ENCODE measurements around the gene CHMP2B. TPM values are rescaled to one million over a fixed set of nuclear protein-coding genes. Genes with fewer than 3 reads are reported as not detected.
A peak's percentile ranks its signal among the peaks of the same experiment; 100 is the strongest.
"Not testable (repeated sequence)": the region's sequence is repeated elsewhere in the genome, so short reads cannot be mapped to it uniquely, and the experiment has no call there.

CHMP2B gene
- total RNA-seq, 4 donors from 2014 or later, result 27.3 to 35.2 (median 28.6) TPM

DNA sequence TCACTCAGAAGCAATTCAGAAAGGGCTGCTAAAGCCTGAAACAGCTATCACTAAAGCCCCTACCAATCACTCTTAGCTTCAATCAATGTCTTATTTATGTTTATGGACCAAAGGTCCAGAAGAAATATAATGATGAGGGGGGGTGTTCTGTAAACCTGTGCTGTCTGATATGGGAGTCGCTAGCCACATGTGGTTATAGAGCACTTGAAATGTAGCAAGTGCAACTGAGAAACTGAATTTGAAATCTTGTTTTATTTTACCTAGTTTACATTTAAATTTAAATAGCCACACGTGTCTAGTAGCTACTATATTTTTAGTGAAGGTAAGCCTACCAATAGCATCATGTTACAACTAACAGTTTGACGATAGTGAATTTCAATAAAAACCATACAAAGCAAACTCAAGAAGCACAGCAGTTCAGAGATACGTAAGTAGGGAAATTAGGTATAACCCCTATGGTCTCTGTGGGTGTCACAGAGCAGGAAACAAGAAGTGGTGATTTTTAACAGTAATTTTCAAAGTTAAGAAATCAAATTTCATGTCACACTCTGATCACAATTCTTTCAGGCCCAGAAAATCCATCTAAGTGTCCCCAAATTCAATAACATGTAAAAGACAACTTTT is 45.7 kb downstream of the CHMP2B start:
- H3K4me3 ChIP-seq, result no peak overlapping the region
- TF ChIP-seq, protein P1, sequence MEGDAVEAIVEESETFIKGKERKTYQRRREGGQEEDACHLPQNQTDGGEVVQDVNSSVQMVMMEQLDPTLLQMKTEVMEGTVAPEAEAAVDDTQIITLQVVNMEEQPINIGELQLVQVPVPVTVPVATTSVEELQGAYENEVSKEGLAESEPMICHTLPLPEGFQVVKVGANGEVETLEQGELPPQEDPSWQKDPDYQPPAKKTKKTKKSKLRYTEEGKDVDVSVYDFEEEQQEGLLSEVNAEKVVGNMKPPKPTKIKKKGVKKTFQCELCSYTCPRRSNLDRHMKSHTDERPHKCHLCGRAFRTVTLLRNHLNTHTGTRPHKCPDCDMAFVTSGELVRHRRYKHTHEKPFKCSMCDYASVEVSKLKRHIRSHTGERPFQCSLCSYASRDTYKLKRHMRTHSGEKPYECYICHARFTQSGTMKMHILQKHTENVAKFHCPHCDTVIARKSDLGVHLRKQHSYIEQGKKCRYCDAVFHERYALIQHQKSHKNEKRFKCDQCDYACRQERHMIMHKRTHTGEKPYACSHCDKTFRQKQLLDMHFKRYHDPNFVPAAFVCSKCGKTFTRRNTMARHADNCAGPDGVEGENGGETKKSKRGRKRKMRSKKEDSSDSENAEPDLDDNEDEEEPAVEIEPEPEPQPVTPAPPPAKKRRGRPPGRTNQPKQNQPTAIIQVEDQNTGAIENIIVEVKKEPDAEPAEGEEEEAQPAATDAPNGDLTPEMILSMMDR (IDR thresholded peaks at IDR 0.05), result no peak
- TF ChIP-seq EP300 (IDR thresholded peaks at IDR 0.05) (no peak), POLR2A (IDR thresholded peaks at IDR 0.05) (no peak)
- no peaks in the 10 kb centered on the region for H3K9me3 ChIP-seq
- DNase-seq (ENCODE audit: low spot score in 2 of 2), result no peak
- H3K27me3 ChIP-seq, result no peaks in the 10 kb centered on the region
- no peaks in the 10 kb centered on the region for H3K36me3 ChIP-seq
- WGBS, 2 donors, result 89 to 91% methylated on average over 4 of the region's 4 CpGs
- no peak overlapping the region for H3K27ac ChIP-seq
- no peaks in the 10 kb centered on the region for H3K4me1 ChIP-seq

DNA sequence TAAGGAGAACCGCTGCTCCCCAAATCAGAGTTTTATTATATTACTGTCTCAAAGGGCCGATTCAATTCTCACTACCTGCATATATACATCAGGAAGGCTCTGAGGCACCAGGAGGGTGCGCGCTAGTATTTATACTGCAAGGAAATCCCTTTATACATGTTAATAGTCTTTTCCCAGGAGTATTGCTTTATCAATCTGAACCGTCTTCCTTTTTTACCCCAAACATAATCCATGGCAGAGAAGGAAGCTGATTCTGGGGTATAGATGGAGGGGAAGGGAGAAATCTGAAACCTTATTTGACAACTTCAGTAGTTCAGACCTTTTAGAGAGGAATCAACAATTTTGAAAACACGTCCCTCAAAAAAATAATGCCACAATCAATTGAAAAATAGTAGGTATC is 49.4 kb downstream of the CHMP2B start, which contains the start of gene POU1F1:
Gene POU1F1, minus strand, starts transcription at position 101 of the 400 bp plus-strand sequence. CDS start 122 bp downstream, outside the sequence.
- Histone ChIP-seq H3K27ac (no peak within 1 kb of the TSS), H3K4me3 (no peak within 1 kb of the TSS), H3K27me3 (no peaks in the 10 kb centered on the region), H3K9me3 (no peaks in the 10 kb centered on the region), H3K4me1 (no peaks in the 10 kb centered on the region), H3K36me3 (no peaks in the 10 kb centered on the region)
- no peak for DNase-seq (ENCODE audit: low spot score in 2 of 2)
- WGBS, 2 donors, result 82% methylated on average over 6 of the region's 6 CpGs
- TF ChIP-seq EP300 (IDR thresholded peaks at IDR 0.05) (no peak), POLR2A (IDR thresholded peaks at IDR 0.05) (no peak)
- TF ChIP-seq, protein P1 (IDR thresholded peaks at IDR 0.05), result no peak

DNA sequence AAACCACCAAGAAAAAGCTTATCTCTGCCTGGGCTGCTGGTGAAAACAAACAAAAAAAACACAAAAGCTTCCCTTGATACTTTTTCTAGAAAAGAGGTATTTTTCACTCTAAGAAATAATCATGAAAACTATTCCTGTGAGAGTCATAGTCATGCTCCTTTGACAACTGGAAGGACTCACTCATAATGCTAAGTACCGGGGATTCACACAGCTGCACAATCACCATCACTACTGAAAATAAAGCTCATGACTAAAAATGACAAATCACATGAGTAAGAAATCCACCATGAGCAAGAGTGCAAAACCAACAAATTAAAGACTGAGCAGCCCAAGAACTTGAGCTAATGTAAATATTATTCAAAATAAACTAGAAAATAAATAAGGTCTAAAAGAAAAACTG is 59.9 kb downstream of the CHMP2B start:
- DNase-seq (ENCODE audit: low spot score in 2 of 2), result no peak
- no peaks in the 10 kb centered on the region for H3K4me1 ChIP-seq
- H3K9me3 ChIP-seq, result peaks cover 0 to 5% (median 1%) of the 10 kb centered on the region in 4 donors
- no peaks in the 10 kb centered on the region for H3K27me3 ChIP-seq
- TF ChIP-seq EP300 (IDR thresholded peaks at IDR 0.05) (no peak), POLR2A (IDR thresholded peaks at IDR 0.05) (no peak)
- TF ChIP-seq, protein P1 (IDR thresholded peaks at IDR 0.05), result no peak
- WGBS, 2 donors, result 41 to 47% methylated on average over 1 of the region's 1 CpG
- no peak overlapping the region for H3K4me3 ChIP-seq
- H3K27ac ChIP-seq, result no peak overlapping the region
- no peaks in the 10 kb centered on the region for H3K36me3 ChIP-seq

DNA sequence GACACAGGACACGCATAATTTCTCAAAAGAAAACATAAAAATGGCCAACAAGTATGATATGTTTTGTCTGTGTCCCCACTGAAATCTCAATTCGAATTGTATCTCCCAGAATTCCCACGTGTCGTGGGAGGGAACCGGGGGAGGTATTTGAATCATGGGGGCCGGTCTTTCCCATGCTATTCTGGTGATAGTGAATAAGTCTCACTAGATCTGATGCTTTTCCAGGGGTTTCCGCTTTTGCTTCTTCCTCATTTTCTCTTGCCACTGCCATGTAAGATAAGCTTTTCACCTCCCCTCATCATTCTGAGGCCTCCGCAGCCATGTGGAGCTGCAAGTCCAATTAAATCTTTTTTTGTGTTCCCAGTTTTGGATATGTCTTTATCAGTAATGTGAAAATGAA is 61.3 kb downstream of the CHMP2B start:
- WGBS, 2 donors, result 88% methylated on average over 8 of the region's 8 CpGs
- DNase-seq (ENCODE audit: low spot score in 2 of 2), result no peak

DNA sequence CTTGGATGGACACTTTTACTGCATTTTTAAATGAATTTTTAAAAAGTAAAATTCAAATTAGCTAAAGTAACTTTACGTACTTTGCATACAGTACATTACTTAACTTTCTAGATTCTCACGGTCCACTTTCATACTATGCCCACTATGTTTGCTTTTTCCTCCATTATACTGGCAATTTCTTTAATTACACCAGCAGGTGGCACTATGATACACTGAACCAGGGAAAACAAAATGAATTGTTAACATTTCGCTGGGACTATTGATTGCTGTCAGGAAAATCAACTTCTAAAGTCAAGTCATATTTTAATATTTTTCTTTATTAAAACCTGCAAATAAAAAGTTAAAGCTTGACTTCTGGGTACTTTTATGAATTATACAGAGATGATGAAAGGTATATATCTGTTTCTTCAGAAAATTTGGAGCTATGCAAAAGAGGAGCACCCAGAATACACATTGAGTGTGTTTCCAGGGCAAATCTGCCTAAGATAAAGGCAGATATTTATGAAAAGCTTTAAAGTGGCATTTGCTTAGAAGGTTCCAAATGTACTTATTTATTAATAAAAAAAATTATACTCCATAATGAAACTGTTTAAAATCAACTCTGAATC is 71.1 kb downstream of the CHMP2B start:
- no peak for DNase-seq (ENCODE audit: low spot score in 2 of 2)
- H3K36me3 ChIP-seq, result no peaks in the 10 kb centered on the region
- TF ChIP-seq POLR2A (IDR thresholded peaks at IDR 0.05), result no peak
- TF ChIP-seq, protein P1 (IDR thresholded peaks at IDR 0.05), result peak; percentile 51 to 60 (median 52)
- H3K4me3 ChIP-seq, result no peak overlapping the region
- H3K9me3 ChIP-seq, result no peaks in the 10 kb centered on the region
- H3K27me3 ChIP-seq, result no peaks in the 10 kb centered on the region
- 7 to 15% methylated on average over 3 of the region's 3 CpGs for WGBS, 2 donors
- no peak overlapping the region for H3K27ac ChIP-seq
- peaks cover 0 to 5% (median 0%) of the 10 kb centered on the region in 4 donors for H3K4me1 ChIP-seq

More for the DNA sequence above, 61.3 kb downstream of the CHMP2B start:
- Histone ChIP-seq H3K27me3 (no peaks in the 10 kb centered on the region), H3K27ac (no peak overlapping the region), H3K9me3 (peaks cover 0 to 5% (median 1%) of the 10 kb centered on the region in 4 donors), H3K4me1 (no peaks in the 10 kb centered on the region), H3K4me3 (no peak overlapping the region), H3K36me3 (no peaks in the 10 kb centered on the region)
- TF ChIP-seq POLR2A (IDR thresholded peaks at IDR 0.05) (no peak), EP300 (IDR thresholded peaks at IDR 0.05) (no peak)
- TF ChIP-seq, protein P1 (IDR thresholded peaks at IDR 0.05), result no peak

DNA sequence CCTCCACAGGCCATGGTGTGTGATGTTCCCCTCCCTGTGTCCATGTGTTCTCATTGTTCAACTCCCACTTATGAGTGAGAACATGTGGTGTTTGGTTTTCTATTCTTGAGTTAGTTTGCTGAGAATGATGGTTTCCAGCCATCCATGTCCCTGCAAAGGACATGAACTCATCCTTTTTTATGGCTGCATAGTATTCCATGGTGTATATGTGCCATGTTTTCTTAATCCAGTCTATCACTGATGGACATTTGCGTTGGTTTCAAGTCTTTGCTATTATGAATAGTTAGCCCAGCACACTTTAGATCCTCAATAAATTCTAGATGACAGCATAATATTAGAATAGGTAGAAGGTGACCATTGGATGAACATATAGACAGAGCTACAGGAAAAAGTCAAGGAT is 77.9 kb downstream of the CHMP2B start:
- not testable (repeated sequence) for H3K4me1 ChIP-seq; DNase-seq (ENCODE audit: low spot score in 2 of 2)
- 86 to 97% methylated on average over 1 of the region's 1 CpG for whole genome bisulfite sequencing, 2 donors

More for the DNA sequence above, 77.9 kb downstream of the CHMP2B start:
- not testable (repeated sequence) for H3K36me3 ChIP-seq, H3K27me3 ChIP-seq, H3K27ac ChIP-seq, H3K4me3 ChIP-seq, H3K9me3 ChIP-seq

Data from tibial nerve (tissue), 4 donors.